Purkinje cell (primary cell): ENCODE measurements around the gene MYO1E. TPM values are rescaled to one million over a fixed set of nuclear protein-coding genes. Genes with fewer than 3 reads are reported as not detected.

Experiments
- polyA plus RNA-seq: library from polyadenylated mRNA; unstranded; fragments of >200 nt; fragmentation: Nextera tagmentation; gene quantifications from 2 replicates; pipeline ENCODE4 v1.2.1, GENCODE V29; 2014

MYO1E gene
- 0.67 TPM in 1 of 2 replicates, not detected in the other for polyA plus RNA-seq

DNA sequence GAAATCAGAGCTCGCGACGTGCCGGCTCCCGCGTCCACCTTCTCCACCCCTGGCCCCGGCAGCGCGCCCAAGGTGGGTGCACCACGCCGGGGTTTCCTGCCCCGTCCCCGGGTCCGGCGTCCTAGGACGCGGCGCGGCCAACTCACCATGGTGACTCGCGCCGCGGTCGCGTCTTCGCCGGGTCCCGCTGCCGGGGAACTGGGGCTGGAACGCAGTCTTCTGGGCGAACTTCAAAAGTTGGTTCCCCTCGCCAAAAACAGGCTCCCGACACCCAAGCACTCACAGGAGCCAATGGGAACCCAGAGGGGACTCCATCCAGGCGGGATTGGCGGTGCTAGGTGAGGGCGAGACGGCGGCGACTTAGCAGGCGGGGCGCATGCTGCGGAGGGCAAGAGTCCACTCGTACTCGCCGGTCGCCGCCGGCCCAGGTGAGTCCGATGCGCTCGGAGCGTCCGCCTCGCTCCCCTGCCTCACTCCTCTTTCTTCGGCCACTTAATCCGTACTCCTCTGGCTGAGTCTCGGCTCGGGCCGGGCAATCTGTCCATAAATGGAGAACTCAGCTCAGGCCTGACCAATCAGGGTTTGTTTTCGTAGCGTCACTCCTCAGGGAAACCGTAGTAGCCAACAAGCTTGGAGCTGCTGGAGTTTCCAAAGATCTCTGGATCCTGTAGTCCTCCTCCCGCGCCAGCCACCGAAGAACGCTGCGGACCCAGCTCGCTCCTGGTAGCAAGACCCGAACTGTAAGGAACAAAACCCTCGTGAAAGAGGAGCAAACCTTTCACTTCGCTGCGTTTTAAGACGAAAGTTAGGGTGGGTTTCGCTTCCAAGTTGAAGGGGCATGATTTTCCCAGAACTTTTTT is at the start of gene MYO1E:
Gene MYO1E, minus strand, starts transcription at position 520 of the 860 bp plus-strand sequence. Its CDS starts 371 bp downstream, at position 149.

GRCh38 chr15:59206623-59207183 is 166.0 kb downstream of the MYO1E start, which contains the start of gene LDHAL6B:
Gene LDHAL6B, plus strand, starts transcription at chr15:59206843. Its CDS starts 98 bp downstream, at chr15:59206941.

GRCh38 chr15:59104912-59105732 is 267.5 kb downstream of the MYO1E start, which contains the start of gene CCNB2:
Gene CCNB2, plus strand, starts transcription at chr15:59105146. Its CDS starts 123 bp downstream, at chr15:59105269.

Other genes with a start within 250 kb of the MYO1E start
- not detected in 2 replicates for gene LDHAL6B, start 166.0 kb downstream of the MYO1E start, polyA plus RNA-seq
- gene FAM81A, start 65.3 kb upstream of the MYO1E start, polyA plus RNA-seq = 6.5 and 9.7 TPM in 2 replicates
- not detected in 2 replicates for gene GCNT3, start 238.9 kb upstream of the MYO1E start, polyA plus RNA-seq